Activated naive CD4-positive, alpha-beta T cell treated with anti-CD3 and anti-CD28 coated beads, Interleukin-2, amount 50 U/mL, for 16 hours (primary cell): ENCODE measurements around the gene MRPL53.

Experiments
- DNase-seq: peaks from one replicate; pipeline ENCODE4 v3.0.0-alpha.2; 2020

MRPL53 gene

GRCh38 chr2:74424139-74424992, 48.1 kb downstream of the MRPL53 start:
- DNase-seq: no peak

DNA sequence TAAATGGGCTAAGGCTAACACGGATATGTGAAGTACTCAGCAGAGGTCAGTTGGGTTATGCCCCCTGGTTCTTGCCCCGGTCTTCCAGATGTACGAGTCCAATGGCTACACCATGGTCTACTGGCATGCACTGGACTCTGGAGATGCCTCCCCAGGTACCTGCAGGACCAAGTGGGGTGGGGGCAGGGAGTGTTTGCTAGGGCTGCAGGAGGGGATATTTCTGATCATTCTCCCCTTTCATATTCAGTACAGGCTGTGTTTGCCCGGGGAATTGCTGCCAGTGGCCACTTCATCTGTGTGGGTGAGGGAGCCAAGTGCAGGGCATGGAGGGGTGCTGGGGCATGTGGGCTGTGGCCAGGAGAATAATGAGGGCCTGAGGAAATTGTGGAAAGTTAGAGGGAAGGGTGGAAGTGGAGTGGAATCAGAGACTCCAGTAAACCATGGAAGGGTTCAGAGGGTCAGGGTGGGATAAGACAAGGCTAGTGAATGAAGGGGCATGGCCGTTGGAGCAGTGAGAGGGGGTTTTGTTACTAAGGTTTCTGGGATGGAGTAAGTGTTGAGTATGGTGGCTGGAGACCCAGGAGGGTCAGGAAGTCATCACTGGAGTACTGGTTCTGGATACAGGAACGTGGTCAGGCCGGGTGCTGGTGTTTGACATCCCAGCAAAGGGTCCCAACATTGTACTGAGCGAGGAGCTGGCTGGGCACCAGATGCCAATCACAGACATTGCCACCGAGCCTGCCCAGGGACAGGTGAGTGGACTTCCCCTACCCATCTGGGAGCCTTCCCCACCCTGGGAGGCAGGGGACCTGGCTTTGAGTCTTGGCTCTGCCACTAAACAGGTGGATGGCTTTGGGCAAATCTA, 49.0 kb downstream of the MRPL53 start:
- DNase-seq: no peak
